GM18520 (cell line): ENCODE measurements around the gene ACACA.

ENCODE experiments used
- ATAC-seq: cut with Tn5 transposase; IDR thresholded peaks from one replicate; pipeline ENCODE4 v1.9.1; 2021; ENCODE audit not compliant: unreplicated experiment

ACACA gene

DNA sequence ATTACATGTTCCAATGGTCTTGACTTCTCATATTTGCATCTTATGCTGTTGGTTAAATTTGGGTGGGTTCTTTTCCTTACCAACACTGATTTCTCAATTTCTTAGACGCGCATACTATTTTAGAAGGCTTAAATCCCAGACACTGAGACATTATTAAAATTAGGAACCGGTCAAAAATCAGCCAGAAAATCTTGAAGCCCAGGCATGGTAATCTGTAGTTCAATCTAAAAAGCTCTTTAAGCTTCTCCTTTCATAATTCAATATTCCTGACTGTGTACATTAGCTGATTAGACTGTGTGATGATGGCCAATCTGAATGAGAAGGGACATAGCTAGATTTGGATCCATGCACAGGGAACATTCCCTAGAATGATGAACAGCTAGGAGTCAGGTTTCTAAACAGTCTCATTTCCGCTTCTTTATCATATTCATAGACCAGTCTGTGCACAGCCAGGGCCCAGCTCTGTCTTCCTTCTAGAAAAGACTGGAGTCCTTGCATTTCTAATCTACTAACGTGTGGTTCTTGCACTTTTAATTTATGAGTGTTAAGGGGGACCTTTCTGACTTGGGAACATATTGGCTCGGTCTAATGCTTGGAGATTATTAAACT is 268.6 kb downstream of the ACACA start:
- no peak for ATAC-seq

DNA sequence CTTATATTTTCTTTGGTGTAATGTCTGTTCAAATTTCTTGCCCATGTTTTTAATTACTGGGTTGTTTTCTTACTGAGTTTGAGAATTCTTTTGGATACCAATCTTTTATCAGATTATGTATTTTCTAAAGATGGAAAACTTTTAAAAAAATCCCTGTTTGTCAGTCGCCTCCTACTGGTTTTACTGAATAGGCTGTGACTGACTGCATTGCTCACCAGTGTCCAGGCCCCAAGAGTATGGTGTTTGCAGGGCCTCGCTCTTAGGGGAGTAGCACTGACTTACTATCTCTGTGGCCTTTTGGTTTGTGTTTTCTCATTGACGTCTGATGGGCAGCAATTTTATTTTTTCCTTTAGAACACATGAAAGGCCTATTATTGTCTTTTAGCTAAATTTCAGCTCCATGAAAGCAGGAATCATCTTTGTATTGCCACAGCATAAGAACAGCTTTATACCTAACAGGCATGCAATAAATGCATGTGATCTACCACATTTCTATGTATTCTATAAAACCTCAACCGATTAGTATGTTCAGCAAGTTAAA is 269.5 kb downstream of the ACACA start:
- no peak for ATAC-seq

DNA sequence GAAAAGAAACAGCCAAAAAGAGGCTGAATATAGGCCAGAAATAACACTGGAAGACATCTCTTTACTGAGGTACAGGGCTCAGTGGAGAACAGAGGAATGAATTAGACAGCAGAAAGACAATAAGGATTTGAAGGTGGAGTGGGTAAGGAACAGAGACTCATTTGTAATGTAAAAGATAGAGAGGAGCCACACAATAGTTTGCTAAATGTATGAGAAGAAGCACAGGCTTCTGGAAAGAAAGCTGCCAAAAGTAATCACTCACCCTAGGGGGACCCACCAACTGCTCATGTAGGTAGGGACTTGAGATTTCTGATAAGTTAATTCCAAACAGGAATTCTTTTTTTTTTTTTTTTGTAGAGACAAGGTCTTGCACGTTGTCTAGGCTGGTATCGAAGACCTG is 271.1 kb downstream of the ACACA start:
- no peak for ATAC-seq

DNA sequence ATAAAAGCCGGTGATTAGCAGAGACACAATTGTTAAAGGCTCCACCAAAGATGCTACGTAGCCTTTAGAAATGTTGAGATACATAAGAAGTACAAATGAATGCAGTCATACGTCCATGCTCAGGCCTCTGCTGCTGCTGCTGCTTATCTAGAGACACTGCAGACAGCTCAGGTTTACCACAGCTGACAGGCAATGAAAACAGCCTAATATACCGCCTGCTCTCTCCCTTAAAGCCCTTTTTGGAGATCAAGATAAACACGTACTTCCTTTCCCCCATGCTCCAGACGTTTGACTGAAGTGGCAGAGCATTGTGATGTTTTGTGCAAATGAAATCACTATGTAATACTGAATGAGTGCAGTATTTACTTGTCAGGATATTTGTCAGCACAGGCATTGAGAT is 272.6 kb downstream of the ACACA start:
- no peak for ATAC-seq

DNA sequence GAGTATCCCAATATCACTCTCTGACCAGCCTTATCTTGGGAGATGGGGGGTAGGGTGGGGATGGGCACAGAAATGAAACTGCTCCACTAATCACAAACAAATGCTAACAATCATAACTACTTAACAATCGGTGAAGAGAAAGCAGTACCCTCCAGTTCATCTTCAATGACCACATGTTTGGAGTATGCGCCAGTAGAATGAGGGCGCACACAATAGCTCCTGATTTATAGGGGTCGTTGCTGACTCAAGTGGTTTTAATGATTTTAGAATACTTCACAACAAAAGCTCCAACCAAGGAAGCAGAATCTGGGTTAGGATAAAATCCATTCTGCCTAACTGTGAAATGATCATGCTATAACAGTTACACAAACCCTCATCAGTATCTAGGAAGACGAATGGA is 273.5 kb downstream of the ACACA start:
- no peak for ATAC-seq

DNA sequence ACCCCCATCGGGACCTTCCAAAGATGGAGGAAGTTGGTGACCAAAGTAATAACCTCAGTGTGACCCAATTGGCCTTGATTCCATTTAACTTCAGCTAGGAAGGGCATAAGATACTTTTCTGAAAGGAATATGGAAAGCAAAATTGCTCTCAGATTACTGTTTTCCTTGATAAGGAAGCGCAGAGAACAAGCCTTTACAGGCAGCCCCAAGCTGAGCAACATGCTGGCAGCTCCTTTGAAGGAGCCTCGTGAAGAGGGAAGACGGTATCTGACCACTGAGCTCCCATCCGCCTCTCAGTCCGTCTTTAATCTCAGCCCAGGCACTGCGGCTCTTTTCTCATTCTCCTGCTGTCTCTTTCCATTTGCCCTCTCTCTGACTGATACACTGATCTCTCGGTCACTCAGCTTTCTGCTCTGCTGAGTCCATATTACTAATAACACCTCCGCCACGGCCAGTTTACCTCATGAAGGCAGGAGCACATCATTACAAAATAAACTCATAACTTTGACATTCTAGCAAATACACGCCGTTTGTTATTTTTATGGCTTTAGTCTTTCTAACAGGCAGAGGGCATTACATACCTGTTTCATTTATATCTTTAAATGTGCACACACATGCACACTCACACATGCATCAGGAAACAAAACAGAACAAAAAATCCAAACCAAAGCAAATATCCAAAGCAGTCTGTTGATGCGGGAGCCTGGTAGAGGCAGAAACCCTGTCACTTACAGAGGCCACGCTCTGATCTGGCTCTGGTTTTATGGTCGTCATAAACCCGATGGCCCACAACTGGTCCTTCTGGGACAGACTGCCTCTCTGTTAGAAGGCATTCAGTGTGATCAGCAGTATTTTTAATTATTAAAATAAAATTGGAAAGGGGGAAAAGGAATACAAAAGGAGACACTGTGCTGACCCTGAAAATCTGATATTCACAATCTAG is 274.7 kb downstream of the ACACA start:
- ATAC-seq: no peak

DNA sequence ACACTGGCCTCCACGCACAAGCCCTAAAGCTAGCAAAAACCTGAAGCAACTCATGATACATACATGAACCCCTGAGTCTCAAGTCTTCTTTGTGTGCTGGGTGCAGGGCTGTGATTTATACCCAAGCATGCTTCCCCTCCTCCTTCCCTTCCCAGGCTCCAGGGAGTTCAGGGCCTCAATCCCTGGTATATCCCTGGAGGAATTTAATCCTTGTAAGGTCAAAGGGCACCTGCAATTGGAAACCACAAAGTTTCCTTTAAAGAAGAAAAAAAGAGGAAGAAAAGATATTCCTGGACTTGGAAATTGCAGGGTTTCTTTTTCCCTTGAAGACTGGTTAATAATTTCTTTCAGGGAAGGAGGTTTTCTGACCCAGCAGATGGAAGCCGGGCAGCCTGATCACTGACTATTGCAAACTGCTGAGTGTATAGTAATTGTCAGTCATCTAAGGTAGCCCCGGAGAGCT is 275.6 kb downstream of the ACACA start:
- no peak for ATAC-seq

DNA sequence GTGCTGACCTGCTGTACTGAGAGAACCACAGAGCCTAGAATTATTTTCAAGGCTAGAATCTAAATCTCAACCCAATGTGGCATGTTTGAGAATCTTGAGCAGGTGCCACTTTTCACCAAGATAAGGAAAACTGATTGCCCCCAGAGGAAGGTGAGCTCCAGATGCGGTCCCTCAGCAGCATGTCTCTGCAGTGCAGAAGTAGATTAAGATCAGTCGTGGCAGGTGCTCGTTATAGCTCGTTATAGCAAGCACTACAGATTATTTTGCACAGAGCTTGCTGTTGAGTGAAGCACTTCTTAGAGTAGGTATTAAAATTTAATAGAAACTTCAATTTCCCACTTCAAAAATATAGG is 281.8 kb downstream of the ACACA start:
- no peak for ATAC-seq

DNA sequence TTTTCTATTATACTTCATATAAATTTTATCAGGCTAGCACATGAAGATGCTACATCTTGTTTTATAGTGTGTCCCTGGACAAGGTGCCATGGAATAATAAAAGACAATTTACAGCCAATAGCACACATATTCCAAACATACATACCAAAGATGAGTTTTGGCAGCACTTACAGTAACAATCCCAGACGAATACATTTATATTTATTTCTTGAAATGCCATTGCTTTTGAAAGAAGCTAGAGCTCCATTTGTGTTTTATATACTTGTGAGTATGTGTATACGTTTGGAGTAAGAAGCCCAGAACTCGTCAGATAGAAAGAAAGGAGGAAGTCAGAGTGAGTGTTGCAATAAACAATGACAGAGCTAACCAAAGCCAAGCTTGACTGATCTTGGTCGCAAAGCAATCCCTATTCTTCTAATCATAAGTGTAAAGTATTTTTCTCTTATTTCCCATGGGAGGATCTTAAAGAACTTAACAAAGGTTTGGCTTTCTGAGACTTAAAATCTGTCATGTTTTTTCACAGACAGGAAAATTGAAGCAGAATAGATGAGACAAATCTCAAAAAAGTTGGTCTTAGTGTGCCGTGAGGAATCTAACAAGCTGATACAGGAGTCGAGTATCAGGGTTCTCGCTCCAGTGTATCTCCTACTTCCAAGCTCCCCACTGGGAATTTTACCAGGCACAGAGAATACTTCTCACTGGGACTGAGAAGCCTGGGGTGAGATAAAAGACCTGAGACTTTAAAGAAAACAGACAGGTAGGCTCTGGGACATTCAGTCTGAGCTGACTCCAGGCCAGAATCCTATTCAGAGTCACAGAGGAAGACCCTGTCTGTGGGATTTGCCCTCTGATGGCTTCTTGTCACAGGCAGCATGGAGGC is 282.5 kb downstream of the ACACA start:
- ATAC-seq: no peak

DNA sequence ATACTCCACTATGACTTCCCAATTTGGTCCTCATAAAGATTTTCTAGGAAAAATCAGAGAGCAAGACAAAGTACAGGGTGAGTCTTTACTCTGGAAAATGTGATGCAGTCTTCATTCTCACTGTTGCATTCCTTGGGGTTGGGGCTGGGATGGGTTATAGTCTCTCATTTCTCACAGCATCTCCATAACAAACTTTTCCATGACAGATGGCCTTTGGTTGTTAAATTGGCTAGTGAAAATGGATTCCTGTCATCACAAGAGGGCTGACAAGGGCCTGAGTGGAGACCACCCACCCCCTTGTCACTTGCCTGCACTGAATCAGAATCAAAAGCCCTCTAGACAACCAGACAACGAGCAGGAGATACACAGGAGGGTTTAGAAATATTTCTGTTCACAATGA is 283.2 kb downstream of the ACACA start:
- no peak for ATAC-seq

DNA sequence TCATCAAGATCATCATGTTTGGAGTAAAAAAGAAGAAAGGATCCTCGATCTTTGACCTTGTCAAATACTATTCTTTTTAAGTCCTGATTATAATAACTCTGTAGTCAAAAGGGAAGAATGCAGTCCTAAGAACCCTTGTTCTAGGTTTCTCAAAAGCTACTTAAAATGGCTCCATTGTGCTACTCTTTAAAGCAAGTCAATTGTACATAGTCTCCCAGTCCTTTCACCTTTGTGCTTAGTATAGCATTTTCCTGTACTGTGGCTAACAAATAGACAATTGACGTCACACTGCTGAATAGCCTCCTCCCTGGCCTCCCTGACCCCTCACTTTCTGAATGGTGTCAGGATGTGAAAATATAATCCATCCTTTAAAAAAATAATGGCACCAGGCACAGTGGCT is 285.0 kb downstream of the ACACA start:
- ATAC-seq: no peak

DNA sequence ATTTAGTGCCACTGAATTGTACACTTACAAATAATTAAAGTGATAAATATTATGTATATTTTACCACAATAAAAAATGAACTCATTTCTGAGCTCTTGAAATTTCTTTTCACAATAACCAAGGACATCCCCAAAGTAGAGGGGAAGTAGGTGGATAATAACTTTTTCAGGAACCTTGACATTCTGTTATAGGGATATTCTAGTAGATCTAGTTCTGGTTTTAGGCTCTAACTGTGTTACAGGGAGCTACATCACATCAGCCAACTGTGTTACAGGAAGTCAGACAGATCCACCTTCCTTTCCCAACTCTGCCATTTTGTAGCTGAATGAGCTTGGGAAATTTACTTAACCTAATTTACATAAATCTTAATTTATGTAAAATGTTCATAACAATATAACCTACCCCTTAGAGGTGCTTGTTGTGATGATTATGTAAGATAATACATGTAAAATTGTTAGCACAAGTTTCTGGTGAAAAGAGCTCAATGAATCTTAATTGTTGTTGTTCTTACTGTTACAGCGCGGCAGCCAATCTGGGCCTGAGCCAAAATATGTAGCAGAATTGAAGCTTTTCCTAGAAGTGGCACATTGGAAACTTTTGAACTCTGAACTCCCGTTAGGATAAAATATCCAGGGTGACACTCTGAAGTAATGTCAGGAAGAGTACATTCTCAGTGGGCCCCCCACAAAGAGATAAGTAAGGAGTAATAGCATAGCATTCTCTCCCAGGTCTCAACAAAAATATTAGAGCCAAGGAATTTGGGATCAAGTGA is 288.1 kb downstream of the ACACA start:
- ATAC-seq: no peak

DNA sequence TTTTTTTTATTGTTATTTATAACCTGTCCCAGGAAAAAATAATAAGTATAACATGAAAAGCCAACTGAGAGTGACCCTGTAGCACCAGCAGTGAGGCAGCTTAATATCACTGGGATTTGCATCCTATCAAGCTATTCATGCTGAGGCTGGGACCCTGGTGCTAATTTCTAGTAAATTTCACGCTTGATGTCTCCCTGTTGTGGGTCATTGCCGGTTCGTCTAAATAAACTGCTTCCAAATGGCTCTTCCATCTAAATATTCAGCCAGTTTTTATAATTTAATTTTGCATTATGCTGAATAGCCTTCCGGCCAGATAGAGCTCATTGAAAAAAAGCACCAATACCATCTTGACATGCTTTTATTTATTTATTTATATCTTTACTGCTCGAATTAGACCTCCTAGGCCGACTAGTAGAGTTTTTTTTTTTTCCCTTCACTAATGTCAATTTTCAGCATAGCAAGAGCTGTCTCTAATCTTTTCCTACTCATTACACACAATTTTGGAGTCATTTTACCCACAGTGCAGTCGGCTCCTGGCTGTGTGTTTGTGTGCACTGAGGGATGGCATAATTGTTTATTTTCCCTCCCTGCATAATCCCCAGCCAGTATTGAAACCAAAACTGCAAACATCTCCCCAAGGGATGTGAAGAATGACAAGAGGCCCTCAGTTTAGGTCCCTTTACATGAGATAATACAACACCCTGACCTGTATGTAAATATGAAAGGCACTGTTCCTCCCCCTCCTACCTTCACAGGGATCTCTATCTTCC is 289.1 kb downstream of the ACACA start:
- ATAC-seq: no peak

DNA sequence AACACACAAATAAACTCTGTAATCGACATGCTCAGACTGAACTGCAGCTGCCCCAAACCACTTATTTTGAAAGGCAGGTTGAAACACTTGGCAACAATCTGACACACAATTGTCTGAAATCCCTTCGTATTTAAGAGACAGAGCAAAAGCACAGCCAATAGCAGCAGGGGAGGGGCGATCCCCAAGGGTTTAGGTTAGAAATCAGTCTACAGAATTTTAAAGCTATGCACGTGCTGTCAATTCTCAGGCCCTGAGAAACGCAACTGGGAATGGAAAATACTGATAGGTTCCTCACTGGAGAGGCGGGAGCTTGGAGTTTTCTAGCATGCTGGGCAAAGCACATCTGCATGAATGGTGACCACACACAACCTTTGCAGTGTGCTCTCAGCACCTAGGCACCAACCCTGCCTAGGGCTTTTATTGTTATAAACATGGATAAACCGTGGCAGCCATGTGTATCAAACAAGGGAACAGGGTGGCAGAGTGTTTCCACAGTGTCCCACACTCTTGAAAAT is 289.9 kb downstream of the ACACA start:
- no peak for ATAC-seq

DNA sequence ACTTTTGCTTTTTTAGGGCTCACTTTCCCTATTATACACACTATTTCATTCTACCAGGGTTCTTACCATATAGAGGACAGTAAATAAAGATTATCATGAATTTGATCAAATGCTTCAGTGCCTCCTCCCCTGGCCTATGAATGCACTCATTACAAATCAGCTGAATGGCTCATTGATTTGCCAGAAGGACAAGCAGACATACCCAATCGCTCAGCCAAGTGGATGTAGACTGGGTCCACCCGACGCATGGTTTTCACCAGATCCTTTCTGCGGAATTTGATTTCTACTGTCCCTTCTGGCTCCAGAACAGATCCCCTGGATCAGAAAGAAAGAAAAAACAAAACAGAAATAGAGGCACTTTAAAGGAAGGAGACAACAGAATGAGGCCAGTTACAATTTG is 295.3 kb downstream of the ACACA start:
- ATAC-seq: no peak

DNA sequence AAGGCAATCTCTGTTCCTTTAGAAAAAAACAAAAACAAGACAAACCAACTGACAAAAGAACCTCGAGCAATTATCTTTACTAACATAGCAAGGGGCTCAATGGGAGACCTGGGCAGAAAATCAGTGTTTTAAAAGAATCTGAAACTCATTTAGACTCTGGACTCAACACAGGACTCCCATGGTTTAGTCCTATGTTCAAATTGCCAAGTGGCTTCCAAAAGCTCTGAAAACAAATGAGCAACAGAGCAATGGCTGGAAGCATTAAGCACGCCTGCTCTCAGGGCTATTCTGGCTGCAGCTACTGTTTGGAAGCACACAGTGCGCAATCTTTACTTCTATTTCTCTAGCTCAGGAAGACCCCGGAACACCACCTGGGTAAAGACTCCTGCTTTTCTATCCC is 295.9 kb downstream of the ACACA start:
- ATAC-seq: no peak

DNA sequence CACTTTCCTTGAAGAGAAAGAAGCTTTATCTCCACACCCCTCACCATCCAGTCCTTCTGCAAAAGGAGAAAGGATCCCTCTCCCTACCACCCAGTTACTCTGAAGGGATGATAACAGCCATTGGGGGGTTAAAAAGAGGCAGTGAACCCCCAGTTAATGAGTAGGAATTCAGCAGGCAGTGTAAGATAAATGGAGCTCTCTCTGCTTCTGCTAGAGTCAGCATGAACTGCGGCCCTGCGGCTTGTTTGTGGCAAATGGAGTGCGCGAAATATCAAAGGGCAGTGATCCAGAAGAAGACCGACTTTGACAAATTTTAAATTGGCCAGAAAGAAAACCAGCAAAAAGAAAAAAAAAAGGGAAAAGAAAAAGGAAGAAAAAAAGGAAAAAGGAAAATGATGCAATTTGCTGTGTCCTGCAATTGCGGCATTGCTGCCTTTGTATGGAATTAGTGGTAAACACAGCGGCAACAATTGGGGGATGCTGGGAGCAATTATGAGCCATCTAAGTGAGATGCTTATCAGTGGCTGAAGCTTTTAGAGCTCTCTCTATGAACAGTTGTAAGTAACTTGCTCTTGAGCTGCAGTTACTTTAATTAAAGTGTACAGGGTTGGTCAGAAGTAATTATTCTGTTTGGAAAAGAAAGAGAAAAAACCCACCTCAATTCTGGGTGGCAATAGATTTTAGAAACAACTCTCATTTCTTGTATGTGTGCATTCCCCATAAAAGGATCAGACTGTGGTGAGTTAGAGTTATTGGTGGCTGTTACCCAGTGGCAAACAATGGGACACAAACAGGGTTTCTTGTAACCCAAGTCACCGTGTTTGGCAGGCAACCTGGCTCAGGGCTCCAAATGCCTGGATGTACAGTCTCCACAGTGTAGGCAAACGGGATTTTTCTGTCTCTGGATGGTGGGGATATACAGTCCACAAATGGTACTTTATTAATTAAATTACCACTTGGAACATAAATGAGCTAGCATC is 296.6 kb downstream of the ACACA start:
- no peak for ATAC-seq

DNA sequence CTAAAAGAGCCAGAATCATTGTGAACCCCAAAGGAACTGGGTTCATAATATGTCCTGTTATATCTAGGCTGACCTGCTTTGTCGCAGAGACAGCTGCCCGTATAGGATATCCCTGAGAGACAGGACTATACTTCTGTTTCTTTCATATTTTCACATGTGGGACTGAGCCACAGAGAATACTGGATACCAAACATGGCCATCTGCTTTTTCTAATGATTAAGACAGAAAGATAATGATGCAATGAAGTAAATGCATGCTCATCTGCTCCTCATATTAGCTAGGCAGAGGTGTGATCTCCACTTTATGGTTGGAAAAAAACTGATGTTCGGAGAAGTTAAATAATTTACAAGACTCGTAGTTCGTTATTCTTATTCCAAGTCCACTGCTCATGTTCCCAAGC is 297.5 kb downstream of the ACACA start:
- no peak for ATAC-seq
